GM18520 (cell line): Measurements from ENCODE around the gene IL24.
"Not testable (repeated sequence)": the region's sequence is repeated elsewhere in the genome, so short reads cannot be mapped to it uniquely, and the experiment has no call there.

Experiments used
- ATAC-seq: cut with Tn5 transposase; IDR thresholded peaks from one replicate; pipeline ENCODE4 v1.9.1; 2021; ENCODE audit not compliant: unreplicated experiment

Gene IL24, protein sequence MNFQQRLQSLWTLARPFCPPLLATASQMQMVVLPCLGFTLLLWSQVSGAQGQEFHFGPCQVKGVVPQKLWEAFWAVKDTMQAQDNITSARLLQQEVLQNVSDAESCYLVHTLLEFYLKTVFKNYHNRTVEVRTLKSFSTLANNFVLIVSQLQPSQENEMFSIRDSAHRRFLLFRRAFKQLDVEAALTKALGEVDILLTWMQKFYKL

GRCh38 chr1:206897175-206897574, at the start of gene IL24:
Gene IL24, plus strand, starts transcription at chr1:206897443. Its CDS starts 390 bp downstream, at chr1:206897833.
- ATAC-seq: no peak

DNA sequence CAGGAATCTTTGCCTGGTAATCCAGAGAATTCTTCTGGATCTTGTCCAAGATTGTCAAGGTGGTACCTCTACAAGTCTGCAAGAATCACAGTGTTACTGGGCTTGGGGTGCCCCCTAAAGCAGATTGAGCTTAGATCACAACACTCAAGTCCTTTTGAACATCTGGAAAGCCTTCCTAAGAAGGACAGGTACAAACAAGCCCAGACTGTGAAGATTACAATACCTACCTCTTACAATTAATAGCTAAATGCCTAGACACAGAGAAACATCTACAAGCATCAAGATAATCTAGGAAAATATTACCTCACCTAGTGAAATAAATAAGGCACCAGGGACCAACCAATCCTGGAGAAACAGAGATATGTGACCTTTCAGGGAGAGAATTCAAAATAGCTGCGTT, 49.3 kb upstream of the IL24 start:
- no peak for ATAC-seq

DNA sequence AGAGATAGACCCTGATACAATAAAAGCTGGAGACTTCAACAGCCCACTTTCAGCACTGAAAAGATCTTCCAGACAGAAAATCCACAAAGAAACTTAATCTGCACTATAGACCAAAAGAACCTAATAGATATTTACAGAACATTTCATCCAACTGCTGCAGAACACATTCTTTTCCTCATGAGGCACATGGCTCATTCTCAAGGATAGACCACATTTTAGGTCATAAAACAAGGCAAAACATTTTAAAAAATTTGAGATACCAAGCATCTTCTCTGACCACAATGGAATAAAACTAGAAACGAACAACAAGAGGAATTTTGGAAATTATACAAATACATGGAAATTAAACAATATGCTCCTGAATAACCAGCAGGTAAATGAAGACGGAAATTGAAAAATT, 46.8 kb upstream of the IL24 start:
- no peak for ATAC-seq

- no peak for ATAC-seq
These were observed 45.8 kb upstream of the IL24 start for GRCh38 chr1:206851341-206852010.

GRCh38 chr1:206852662-206853061, 44.6 kb upstream of the IL24 start:
- ATAC-seq: not testable (repeated sequence)

DNA sequence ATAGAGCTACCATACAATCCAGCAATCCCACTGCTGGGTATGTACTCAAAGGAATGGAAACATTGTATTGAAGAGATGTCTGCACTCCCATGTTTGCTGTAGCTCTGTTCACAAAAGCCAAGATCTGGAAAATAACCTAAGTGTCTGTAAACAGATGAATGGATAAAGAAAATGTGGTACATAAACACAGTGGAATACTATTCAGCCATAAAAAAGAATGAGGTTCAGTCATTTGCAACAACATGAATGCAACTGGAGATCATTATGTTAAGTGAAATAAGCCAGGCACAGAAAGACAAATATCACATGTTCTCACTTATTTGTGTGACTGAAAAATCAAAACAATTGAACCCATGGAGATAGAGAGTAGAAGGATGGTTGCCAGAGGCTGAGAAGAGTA, 43.5 kb upstream of the IL24 start:
- not testable (repeated sequence) for ATAC-seq

- ATAC-seq: no peak
These were observed 42.7 kb upstream of the IL24 start for GRCh38 chr1:206854401-206855129.

DNA sequence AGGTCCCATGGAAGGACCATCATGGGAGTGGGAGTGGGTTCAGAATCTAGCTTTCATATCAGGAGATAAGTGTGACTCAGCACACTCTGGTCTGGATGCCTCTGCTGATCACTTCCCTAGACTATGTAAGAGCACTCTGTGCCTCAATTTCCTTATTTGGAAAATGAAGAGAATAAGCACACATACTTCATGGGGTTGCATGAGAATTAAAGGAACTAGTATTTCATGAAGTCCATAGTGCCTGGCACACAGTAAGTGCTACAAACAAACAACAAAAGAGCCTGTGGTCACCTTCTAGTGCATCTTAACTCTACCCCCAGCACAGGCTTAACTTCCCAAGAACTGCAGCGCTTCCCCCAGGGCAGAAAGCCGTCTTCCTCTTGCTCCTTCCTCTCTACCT, 41.4 kb upstream of the IL24 start:
- ATAC-seq: no peak

DNA sequence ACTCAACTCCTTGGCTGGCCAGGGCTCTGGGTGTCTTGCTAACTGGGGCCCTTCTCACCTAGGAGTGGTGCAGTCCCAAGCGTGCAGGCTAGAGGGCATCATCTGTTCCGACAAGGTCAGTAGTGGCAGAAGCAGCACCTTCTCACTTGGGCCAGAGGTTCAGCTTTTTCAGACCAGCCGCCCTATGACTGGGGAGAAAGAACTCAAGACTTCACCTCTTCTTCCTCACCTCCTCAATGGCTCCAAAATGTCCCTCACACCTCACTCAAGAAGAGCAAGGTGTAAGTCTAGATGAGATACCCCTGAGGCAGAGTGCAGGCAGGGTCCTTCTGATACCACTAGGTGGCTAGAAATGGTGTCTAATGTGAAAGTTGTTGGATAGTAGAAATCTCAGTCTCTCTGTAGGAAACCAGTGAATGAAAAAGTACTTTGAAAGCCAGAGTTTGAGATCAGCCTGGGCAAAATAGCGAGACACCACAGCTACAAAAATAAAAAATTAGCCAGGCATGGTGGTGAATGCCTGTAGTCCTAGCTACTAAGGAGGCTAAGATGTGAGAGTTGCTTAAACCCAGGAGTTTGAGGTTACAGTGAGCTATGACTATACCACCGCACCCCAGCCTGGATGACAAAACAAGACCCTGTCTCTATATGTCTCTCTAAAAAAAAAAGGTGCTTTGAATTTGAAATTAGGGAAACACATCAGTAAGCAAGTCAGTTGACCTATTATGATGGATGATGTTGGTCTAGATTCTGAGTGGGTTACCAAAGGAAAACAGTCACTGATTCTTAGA, 40.4 kb upstream of the IL24 start:
- no peak for ATAC-seq

- ATAC-seq: no peak
These were observed 38.1 kb upstream of the IL24 start for GRCh38 chr1:206859082-206859521.

DNA sequence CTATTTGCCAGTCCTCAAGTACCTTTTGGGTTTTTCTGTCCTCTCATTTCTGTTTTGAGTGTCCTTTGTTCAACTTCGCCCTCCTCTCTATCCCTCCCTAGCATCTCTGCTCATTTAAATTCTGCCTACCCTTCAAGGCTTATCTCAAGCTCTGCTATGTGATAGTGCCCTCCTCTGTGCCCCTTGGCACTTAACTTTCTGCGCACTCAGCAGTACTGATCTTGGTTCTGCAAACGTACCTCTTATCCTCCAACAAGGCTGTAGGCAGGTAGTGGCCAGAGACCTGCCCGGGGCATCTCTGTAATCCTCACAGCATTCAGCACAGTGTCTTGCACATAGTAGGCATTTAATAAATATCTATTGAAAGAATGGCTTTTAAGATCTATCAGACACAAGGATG, 37.1 kb upstream of the IL24 start:
- ATAC-seq: no peak

GRCh38 chr1:206863266-206863665, 34.0 kb upstream of the IL24 start:
- no peak for ATAC-seq

DNA sequence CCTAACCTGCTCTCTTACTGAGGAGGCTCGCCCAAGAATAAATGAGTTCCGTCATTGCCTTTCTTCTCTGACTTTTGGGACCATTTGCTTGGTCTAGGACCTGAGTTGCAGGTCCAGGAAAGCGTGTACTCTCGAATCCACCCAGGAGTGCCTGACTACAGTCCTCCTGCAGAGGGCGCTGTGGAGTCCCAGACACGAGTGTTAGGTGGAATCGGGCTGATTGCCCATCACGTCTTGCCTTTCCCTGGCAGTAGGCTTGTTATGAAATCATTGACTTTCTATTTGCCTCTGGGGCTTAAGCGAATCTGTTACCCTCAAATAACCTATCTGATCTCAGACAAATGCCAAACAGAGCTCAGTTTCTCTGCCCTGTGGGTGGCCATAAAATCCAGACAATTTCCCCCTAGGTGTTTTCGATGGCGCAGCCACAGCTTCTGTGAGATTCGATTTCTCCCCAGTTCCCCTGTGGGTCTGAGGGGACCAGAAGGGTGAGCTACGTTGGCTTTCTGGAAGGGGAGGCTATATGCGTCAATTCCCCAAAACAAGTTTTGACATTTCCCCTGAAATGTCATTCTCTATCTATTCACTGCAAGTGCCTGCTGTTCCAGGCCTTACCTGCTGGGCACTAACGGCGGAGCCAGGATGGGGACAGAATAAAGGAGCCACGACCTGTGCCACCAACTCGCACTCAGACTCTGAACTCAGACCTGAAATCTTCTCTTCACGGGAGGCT, 32.1 kb upstream of the IL24 start, which contains the start of gene IL20:
Gene IL20, plus strand, starts transcription at position 685 of the 733 bp plus-strand sequence. CDS start 230 bp downstream, outside the sequence.
- ATAC-seq: no peak

DNA sequence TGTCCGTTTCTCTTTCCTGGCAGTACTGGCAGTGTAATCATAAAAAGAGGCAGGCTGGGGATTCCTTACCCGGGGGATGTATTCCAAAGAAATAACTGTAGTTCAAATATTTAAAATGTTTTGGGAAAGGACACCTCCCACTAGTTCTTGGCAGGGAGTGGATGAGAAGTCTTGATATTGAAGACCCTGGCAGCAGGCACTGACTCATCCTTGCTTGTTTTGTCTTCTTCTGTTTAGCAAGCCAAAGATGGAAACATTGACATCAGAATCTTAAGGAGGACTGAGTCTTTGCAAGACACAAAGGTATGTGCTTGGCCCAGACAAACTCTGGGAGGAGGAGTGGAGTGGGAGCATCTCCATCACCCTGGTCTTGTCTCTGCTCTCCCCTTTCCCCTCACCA, 31.2 kb upstream of the IL24 start:
- ATAC-seq: no peak

DNA sequence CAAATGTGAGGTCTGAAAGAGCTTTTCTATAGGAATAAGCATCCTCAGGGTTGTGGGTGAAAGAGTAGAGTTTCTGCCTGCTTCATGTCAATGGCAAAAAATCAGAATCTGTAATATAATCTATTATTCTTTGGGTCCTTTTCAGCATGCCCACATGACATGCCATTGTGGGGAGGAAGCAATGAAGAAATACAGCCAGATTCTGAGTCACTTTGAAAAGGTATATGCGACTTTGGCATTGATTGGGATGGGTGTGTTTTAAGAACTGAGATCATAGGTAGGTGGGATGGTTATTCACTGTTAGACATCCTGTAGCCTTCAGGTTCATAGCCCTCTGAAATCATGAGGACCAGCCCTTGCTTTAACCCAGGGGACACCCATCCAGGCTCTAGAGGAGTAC, 30.0 kb upstream of the IL24 start:
- no peak for ATAC-seq

- ATAC-seq: no peak
These were observed 29.5 kb upstream of the IL24 start for GRCh38 chr1:206867716-206868115.

GRCh38 chr1:206868264-206868663, 29.0 kb upstream of the IL24 start:
- ATAC-seq: no peak

DNA sequence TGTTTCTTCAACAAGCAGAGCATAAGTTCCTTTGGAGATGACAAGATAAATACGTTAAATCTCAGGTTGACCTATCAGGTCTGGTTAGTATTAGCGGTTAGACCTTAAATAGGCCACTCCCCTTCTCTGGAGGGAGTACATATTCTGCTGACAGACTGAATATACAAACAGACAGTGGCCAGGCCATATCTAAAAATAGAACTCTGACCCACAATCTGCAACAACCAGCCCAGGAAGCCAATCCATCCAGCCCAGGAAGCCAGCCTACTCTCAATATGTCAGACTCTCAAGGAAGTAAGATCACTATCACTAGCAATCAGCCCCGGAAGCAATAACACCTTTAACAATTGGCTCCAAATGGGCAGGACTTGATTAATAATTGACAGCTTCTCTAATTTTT, 25.1 kb upstream of the IL24 start:
- no peak for ATAC-seq

GRCh38 chr1:206873603-206874188, 23.5 kb upstream of the IL24 start:
- ATAC-seq: no peak

DNA sequence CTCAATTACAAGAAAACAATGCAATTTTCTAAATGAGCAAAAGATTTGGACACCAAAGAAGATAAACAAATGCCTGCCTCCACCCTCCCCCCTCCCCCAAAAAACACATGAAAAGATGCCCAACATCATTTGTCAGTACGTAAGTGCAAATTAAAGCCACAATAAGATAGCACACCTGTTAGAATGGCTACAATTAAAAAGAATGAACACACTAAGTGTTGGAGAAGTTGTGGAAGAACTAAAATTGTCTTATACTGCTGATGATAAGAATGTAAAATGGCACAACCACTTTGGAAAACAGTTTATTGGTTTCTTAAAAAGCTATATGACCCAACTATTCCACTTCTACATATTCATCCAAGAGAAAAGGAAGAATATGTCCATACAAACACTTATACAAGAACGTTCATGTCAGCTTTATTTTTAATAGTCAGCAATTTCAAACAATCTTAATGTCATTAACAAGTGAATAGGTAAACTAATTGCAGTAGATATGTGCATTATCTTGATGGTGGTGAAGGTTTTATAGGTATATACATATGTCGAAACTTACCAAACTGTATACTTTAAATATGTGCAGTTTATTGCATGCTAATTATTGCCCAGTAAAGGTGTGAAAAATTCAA, 21.4 kb upstream of the IL24 start:
- no peak for ATAC-seq
